IMR-90 (cell line): ENCODE results near the gene HDAC10. TPM values are rescaled to one million over a fixed set of nuclear protein-coding genes. Genes with fewer than 3 reads are reported as not detected.

Experiments
- ATAC-seq: fragments of 200-7000 bp; cut with Tn5 transposase; 2 replicates; pipeline ENCODE4 v1.9.1; 2020; ENCODE audit warnings: low read depth, mild to moderate bottlenecking, moderate library complexity
- BruUV-seq: library from RNA; stranded (reverse); fragments of 400-500 nt; replicated peaks from 2 replicates; lab custom pipeline; 2021; lab: Mats Ljungman, UMichigan
- CTCF ChIA-PET: fragments of 300-600 bp; formaldehyde crosslinking; extraction: SDS; loops from one replicate; lab custom pipeline; 2021; ENCODE audit warnings: antibody characterized with exemption; lab: Yijun Ruan, JAX
- POLR2A ChIA-PET: fragments of 300-600 bp; sonication (Branson Sonifier 250); formaldehyde crosslinking; loops from one replicate; lab custom pipeline; 2022; ENCODE audit warnings: antibody characterized with exemption; ENCODE audit not compliant: unreplicated experiment; lab: Charles Lee
- DNase-seq: peaks from one replicate; pipeline ENCODE4 v3.0.0; 2013
- H2AFZ ChIP-seq: replicated peaks from 2 replicates; pipeline ENCODE3; 2013; ENCODE audit warnings: low read length, mild to moderate bottlenecking; ENCODE audit not compliant: poor library complexity
- H2AK5ac ChIP-seq: 2 replicates; pipeline ENCODE4 v1.6.1; 2013; ENCODE audit warnings: low read depth, low read length, inconsistent platforms
- H2AK9ac ChIP-seq: replicated peaks from 2 replicates; pipeline ENCODE3; 2013; ENCODE audit warnings: mild to moderate bottlenecking, low read depth, low read length, moderate library complexity; ENCODE audit not compliant: poor library complexity
- H2BK120ac ChIP-seq: 2 replicates; pipeline ENCODE4 v1.6.1; 2013; ENCODE audit warnings: low read depth, low read length, inconsistent platforms
- H2BK15ac ChIP-seq: 3 replicates; pipeline ENCODE4 v1.6.1; 2013; ENCODE audit warnings: low read depth, low read length, inconsistent platforms
- H2BK20ac ChIP-seq: 2 replicates; pipeline ENCODE4 v1.6.1; 2013; ENCODE audit warnings: low read depth, mild to moderate bottlenecking, inconsistent platforms, low read length, moderate library complexity
- H2BK5ac ChIP-seq: 2 replicates; pipeline ENCODE4 v1.6.1; 2013; ENCODE audit warnings: mild to moderate bottlenecking, low read depth, low read length, inconsistent platforms; ENCODE audit not compliant: poor library complexity, severe bottlenecking
- H3K14ac ChIP-seq: replicated peaks from 2 replicates; pipeline ENCODE4 v1.6.1; 2013; ENCODE audit warnings: low read depth, low read length, inconsistent platforms
- H3K18ac ChIP-seq: 2 replicates; pipeline ENCODE4 v1.6.1; 2013; ENCODE audit warnings: low read depth, low read length, control low read depth
- H3K23ac ChIP-seq: 2 replicates; pipeline ENCODE4 v1.6.1; 2013; ENCODE audit warnings: low read depth, low read length, inconsistent platforms
- H3K27ac ChIP-seq: 2 replicates; pipeline ENCODE4 v1.5.1; 2013; ENCODE audit warnings: mild to moderate bottlenecking, control low read depth, low read length; ENCODE audit not compliant: insufficient read depth
- H3K27me3 ChIP-seq: 2 replicates; pipeline ENCODE4 v1.6.1; 2013; ENCODE audit warnings: low read length; ENCODE audit not compliant: control insufficient read depth, insufficient read depth
- H3K36me3 ChIP-seq: 2 replicates; pipeline ENCODE4 v1.6.1; 2013; ENCODE audit warnings: low read length, mixed read lengths; ENCODE audit not compliant: control insufficient read depth, insufficient read depth
- H3K4ac ChIP-seq: 2 replicates; pipeline ENCODE4 v1.6.1; 2013; ENCODE audit warnings: low read depth, low read length, inconsistent platforms
- H3K4me1 ChIP-seq: 2 replicates; pipeline ENCODE4 v1.6.1; 2013; ENCODE audit warnings: low read length, mixed read lengths; ENCODE audit not compliant: control insufficient read depth, insufficient read depth
- H3K4me2 ChIP-seq: 2 replicates; pipeline ENCODE4 v1.6.1; 2013; ENCODE audit warnings: low read depth, mild to moderate bottlenecking, control low read depth, low read length, moderate library complexity
- H3K4me3 ChIP-seq: 2 replicates; pipeline ENCODE4 v1.5.1; 2013; ENCODE audit warnings: low read depth, mild to moderate bottlenecking, control low read depth, low read length, moderate library complexity; ENCODE audit not compliant: insufficient read depth
- H3K56ac ChIP-seq: 2 replicates; pipeline ENCODE4 v1.6.1; 2013; ENCODE audit warnings: low read length, inconsistent platforms; ENCODE audit not compliant: insufficient read depth; ENCODE audit errors: extremely low read depth
- H3K79me1 ChIP-seq, 2 experiments: 2 replicates each; pipeline ENCODE4 v1.6.1; 2013; ENCODE audit warnings: low read length in 2 of 2, inconsistent platforms in 1 of 2, low read depth in 1 of 2
- H3K9ac ChIP-seq: 2 replicates; pipeline ENCODE4 v1.6.1; 2013; ENCODE audit warnings: low read depth, low read length, control low read depth
- H3K9me1 ChIP-seq: 2 replicates; pipeline ENCODE4 v1.6.1; 2013; ENCODE audit warnings: low read length, inconsistent platforms; ENCODE audit not compliant: insufficient read depth
- H3K9me3 ChIP-seq: 2 replicates; pipeline ENCODE4 v1.6.1; 2013; ENCODE audit warnings: low read length; ENCODE audit not compliant: control insufficient read depth, insufficient read depth
- H4K20me1 ChIP-seq: 2 replicates; pipeline ENCODE4 v1.6.1; 2013; ENCODE audit warnings: low read length, inconsistent platforms; ENCODE audit not compliant: insufficient read depth
- H4K5ac ChIP-seq: 2 replicates; pipeline ENCODE4 v1.6.1; 2013; ENCODE audit warnings: mild to moderate bottlenecking, low read depth, low read length, control low read depth
- H4K8ac ChIP-seq, 2 experiments: 2 replicates each; pipeline ENCODE4 v1.6.1; 2013; ENCODE audit warnings: low read depth in 2 of 2, low read length in 2 of 2, control low read depth in 1 of 2, inconsistent platforms in 1 of 2
- H4K91ac ChIP-seq: 2 replicates; pipeline ENCODE4 v1.6.1; 2013; ENCODE audit warnings: low read depth, low read length, inconsistent platforms; ENCODE audit not compliant: insufficient read depth
- CEBPB ChIP-seq: IDR thresholded peaks from 2 replicates; pipeline ENCODE4 v1.6.1; 2012; ENCODE audit warnings: low read depth, low read length, improper control_type of control experiment
- CHD1 ChIP-seq: IDR thresholded peaks from 2 replicates; pipeline ENCODE4 v1.6.1; 2012; ENCODE audit warnings: low read depth, low read length, improper control_type of control experiment
- FOS ChIP-seq: fragments of 150-350 bp; IDR thresholded peaks from 2 replicates; pipeline ENCODE4 v1.6.1; 2016; ENCODE audit warnings: low read depth, low read length
- MAFK ChIP-seq: IDR thresholded peaks from 2 replicates; pipeline ENCODE4 v1.6.1; 2012; ENCODE audit warnings: low read depth, low read length, improper control_type of control experiment
- MAZ ChIP-seq: IDR thresholded peaks from 2 replicates; pipeline ENCODE4 v1.6.1; 2012; ENCODE audit warnings: low read depth, mild to moderate bottlenecking, low read length, improper control_type of control experiment, moderate library complexity, borderline replicate concordance
- MXI1 ChIP-seq: IDR thresholded peaks from 2 replicates; pipeline ENCODE4 v1.6.1; 2012; ENCODE audit warnings: low read depth, mild to moderate bottlenecking, low read length, moderate library complexity, borderline replicate concordance
- NFE2L2 ChIP-seq: fragments of 150-350 bp; IDR thresholded peaks from 2 replicates; pipeline ENCODE4 v1.6.1; 2016; ENCODE audit warnings: low read depth, mild to moderate bottlenecking, low read length
- POLR2A ChIP-seq: IDR thresholded peaks from 2 replicates; pipeline ENCODE4 v1.6.1; 2012; ENCODE audit warnings: mild to moderate bottlenecking, low read depth, low read length
- RCOR1 ChIP-seq: IDR thresholded peaks from 2 replicates; pipeline ENCODE4 v1.6.1; 2012; ENCODE audit warnings: mild to moderate bottlenecking, low read length, improper control_type of control experiment; ENCODE audit not compliant: insufficient replicate concordance
- RFX5 ChIP-seq: IDR thresholded peaks from 2 replicates; pipeline ENCODE4 v1.8.0; 2012; ENCODE audit warnings: low read depth, mild to moderate bottlenecking, low read length, moderate library complexity
- SMC3 ChIP-seq: fragments of 150-350 bp; IDR thresholded peaks from 2 replicates; pipeline ENCODE4 v1.6.1; 2016; ENCODE audit warnings: low read depth, mild to moderate bottlenecking, antibody characterized with exemption, low read length, moderate library complexity
- WGBS, 2 experiments: methylation state at CpG; one replicate each; pipeline versions ENCODE4 v1.1.5 to v1.1.7; 2013; ENCODE audit warnings: missing lambda C conversion rate in 2 of 2; ENCODE audit not compliant: insufficient read length in 1 of 2; ENCODE audit errors: extremely low coverage in 2 of 2; 5-methylcytosine and 5-hydroxymethylcytosine counted together
- dilution Hi-C: fragments of 300-500 bp; cut with HindIII; formaldehyde crosslinking; loops from one replicate; pipeline ENCODE4 v1.14.3; 2018; ENCODE audit warnings: low sequenced_read_pairs; ENCODE audit not compliant: unreplicated experiment
- in situ Hi-C: fragments of 300-500 bp; cut with MboI; formaldehyde crosslinking; loops from 3 replicates; pipeline ENCODE4 v1.14.3; 2019; ENCODE audit warnings: low sequenced_read_pairs, inconsistent platforms, mixed read lengths
- intact Hi-C: fragments of 100-400 bp; cut with micrococcal nuclease; formaldehyde crosslinking; loops from 2 replicates; pipeline ENCODE4 v1.10.0; 2022
- polyA plus RNA-seq, 3 experiments: library from polyadenylated mRNA; depleted of rRNA; stranded (reverse); fragments of >200 nt; gene quantifications; 2 replicates each; pipeline ENCODE4 v1.2.3, GENCODE V29; 2012; ENCODE audit warnings: low replicate concordance in 1 of 3
- total RNA-seq: library from RNA; depleted of rRNA; stranded (reverse); fragments of >200 nt; gene quantifications from 2 replicates; pipeline ENCODE4 v1.2.3, GENCODE V29; 2012
- TF ChIP-seq, protein P1 (sequence below): fragments of 150-350 bp; IDR thresholded peaks from 2 replicates; pipeline ENCODE4 v1.6.1; 2016; ENCODE audit warnings: low read depth, mild to moderate bottlenecking, low read length, moderate library complexity, borderline replicate concordance
- TF ChIP-seq, protein P2 (sequence below): conservative IDR thresholded peaks from 2 replicates; pipeline ENCODE4 v1.5.1; 2012; ENCODE audit warnings: mild to moderate bottlenecking, low read depth, low read length, improper control_type of control experiment
- TF ChIP-seq, protein P3 (sequence below): fragments of 150-350 bp; IDR thresholded peaks from 2 replicates; pipeline ENCODE4 v1.6.1; 2017; ENCODE audit warnings: mild to moderate bottlenecking, antibody characterized with exemption, low read length, low read depth

The HDAC10 gene
- total and polyA plus RNA-seq, 2 of the 4 experiments (the other 2 are of a cell fraction) = 3.9 to 35.7 TPM

DNA sequence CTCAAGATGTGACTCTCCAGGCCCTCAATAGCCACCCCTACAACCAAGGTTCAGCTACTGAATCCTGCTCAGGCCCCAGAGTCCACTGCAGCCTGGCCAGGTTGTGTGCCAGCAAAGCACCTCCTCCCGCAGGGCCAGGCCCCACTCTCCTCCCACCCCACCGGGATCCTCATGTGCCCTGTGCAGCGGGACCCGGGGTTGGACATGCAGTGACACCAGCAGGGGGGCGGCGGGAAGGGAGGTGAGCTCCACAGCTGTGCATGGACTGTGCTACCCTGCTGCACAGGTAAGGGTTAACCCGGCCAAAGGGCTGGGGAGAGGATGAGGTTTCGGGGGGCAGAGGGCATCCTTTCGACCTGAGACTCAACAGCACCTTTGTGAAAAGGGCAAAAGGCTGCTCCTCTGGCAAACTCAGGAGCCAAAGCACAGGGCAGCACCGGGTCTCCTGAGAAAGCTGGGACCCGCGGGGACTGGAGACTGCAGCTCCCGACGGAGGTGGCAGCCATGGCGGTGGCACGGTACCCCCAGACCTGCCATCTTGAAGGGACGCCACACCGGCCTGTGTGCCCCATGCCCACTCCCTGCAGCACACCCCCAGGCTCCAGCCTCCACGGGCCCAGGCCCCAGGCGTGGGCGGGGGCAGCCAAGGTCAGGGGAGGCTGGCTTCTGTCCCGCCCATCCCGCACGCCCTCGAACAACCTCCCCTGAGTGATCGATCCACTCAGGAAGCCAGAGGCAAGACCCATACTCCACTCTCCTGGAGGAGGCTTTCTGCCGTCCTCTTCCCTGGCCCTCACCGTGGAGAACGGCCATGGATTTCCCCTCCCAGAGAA is 45.8 kb upstream of the HDAC10 start:
- CTCF ChIA-PET = interaction anchor here (0.6 kb wide), 1 partner anchor 33 kb away, joined by 7 read pairs; no protein-coding TSS in a partner anchor
- H2AK5ac ChIP-seq = peak overlapping the region; percentile 25; the same call in 1 of the 2 replicates
- no peak overlapping the region for H3K9ac ChIP-seq
- no peak overlapping the region for H4K91ac ChIP-seq
- H2BK120ac ChIP-seq = no peak overlapping the region
- no peak overlapping the region for H3K56ac ChIP-seq
- H3K79me1 ChIP-seq = peaks cover 8 to 50% of the 10 kb centered on the region in 2 experiments; a peak in 3 of 4 replicates
- DNase-seq (no peak), ATAC-seq (no peak)
- H3K36me3 ChIP-seq = peaks cover 12% of the 10 kb centered on the region
- H3K23ac ChIP-seq = no peak overlapping the region
- H3K27ac ChIP-seq = peak overlapping the region; percentile 7; the same call in 1 of the 2 replicates
- H2AK9ac ChIP-seq = peak overlapping the region; percentile 42
- WGBS, 2 experiments = 85% methylated on average over 18 of the region's 29 CpGs; no CpG with 5 or more reads in 1 of the 2 experiments
- no peaks in the 10 kb centered on the region for H3K27me3 ChIP-seq
- POLR2A ChIA-PET = no interaction called here
- no TSS peak for BruUV-seq
- no peak overlapping the region for H3K4me3 ChIP-seq
- no peak overlapping the region for H4K5ac ChIP-seq
- intact Hi-C loops (no loop called here), dilution Hi-C loops (no loop called here), in situ Hi-C loops (no loop called here)
- H3K4me2 ChIP-seq = no peak overlapping the region
- no peak overlapping the region for H2BK20ac ChIP-seq
- H2BK15ac ChIP-seq = no peak overlapping the region
- no peak for TF ChIP-seq POLR2A
- no peak for TF ChIP-seq FOS
- TF ChIP-seq MAFK = no peak
- TF ChIP-seq CHD1 = no peak
- TF ChIP-seq CEBPB = no peak
- no peak for TF ChIP-seq NFE2L2
- TF ChIP-seq, protein P1, sequence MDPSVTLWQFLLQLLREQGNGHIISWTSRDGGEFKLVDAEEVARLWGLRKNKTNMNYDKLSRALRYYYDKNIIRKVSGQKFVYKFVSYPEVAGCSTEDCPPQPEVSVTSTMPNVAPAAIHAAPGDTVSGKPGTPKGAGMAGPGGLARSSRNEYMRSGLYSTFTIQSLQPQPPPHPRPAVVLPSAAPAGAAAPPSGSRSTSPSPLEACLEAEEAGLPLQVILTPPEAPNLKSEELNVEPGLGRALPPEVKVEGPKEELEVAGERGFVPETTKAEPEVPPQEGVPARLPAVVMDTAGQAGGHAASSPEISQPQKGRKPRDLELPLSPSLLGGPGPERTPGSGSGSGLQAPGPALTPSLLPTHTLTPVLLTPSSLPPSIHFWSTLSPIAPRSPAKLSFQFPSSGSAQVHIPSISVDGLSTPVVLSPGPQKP = no peak
- TF ChIP-seq, protein P2, sequence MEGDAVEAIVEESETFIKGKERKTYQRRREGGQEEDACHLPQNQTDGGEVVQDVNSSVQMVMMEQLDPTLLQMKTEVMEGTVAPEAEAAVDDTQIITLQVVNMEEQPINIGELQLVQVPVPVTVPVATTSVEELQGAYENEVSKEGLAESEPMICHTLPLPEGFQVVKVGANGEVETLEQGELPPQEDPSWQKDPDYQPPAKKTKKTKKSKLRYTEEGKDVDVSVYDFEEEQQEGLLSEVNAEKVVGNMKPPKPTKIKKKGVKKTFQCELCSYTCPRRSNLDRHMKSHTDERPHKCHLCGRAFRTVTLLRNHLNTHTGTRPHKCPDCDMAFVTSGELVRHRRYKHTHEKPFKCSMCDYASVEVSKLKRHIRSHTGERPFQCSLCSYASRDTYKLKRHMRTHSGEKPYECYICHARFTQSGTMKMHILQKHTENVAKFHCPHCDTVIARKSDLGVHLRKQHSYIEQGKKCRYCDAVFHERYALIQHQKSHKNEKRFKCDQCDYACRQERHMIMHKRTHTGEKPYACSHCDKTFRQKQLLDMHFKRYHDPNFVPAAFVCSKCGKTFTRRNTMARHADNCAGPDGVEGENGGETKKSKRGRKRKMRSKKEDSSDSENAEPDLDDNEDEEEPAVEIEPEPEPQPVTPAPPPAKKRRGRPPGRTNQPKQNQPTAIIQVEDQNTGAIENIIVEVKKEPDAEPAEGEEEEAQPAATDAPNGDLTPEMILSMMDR = no peak
- TF ChIP-seq MXI1 = no peak
- no peak for TF ChIP-seq MAZ
- TF ChIP-seq RFX5 = no peak
- TF ChIP-seq RCOR1 = no peak
- TF ChIP-seq SMC3 = no peak
- TF ChIP-seq, protein P3, sequence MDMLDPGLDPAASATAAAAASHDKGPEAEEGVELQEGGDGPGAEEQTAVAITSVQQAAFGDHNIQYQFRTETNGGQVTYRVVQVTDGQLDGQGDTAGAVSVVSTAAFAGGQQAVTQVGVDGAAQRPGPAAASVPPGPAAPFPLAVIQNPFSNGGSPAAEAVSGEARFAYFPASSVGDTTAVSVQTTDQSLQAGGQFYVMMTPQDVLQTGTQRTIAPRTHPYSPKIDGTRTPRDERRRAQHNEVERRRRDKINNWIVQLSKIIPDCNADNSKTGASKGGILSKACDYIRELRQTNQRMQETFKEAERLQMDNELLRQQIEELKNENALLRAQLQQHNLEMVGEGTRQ = no peak
- peaks cover 86% of the 10 kb centered on the region for H4K20me1 ChIP-seq
- peak overlapping the region; percentile 15 for H2BK5ac ChIP-seq
- no peaks in the 10 kb centered on the region for H3K9me3 ChIP-seq
- peak overlapping the region; percentile 19 for H2AFZ ChIP-seq
- no peak overlapping the region for H3K18ac ChIP-seq
- H3K4ac ChIP-seq = no peak overlapping the region; the same call in 1 of the 2 replicates
- no peak overlapping the region for H3K14ac ChIP-seq
- H3K4me1 ChIP-seq = peaks cover 59% of the 10 kb centered on the region
- no peak overlapping the region for H4K8ac ChIP-seq
- peaks cover 3% of the 10 kb centered on the region for H3K9me1 ChIP-seq
